Esophagus mucosa (tissue), 1 donor: ENCODE results near the gene LGR5. TPM values are rescaled to one million over a fixed set of nuclear protein-coding genes. Genes with fewer than 3 reads are reported as not detected.

Source experiments
- ATAC-seq: fragments of 200-7000 bp; cut with Tn5 transposase; one replicate; pipeline ENCODE4 v1.9.1; 2020
- total RNA-seq: library from RNA; stranded (reverse); gene quantifications from one replicate; pipeline ENCODE4 v1.2.4, GENCODE V29; 2023
- donor health status: DM: yes; HTN: yes; CAD: no.

Gene LGR5
- total RNA-seq, 1 donor from 2014 or later = not detected

GRCh38 chr12:71440345-71440762 lies 756 bp downstream of the LGR5 start:
- no peak for ATAC-seq

GRCh38 chr12:71440763-71441748 lies 1.5 kb downstream of the LGR5 start:
- ATAC-seq = no peak

GRCh38 chr12:71441836-71442566 lies 2.4 kb downstream of the LGR5 start:
- ATAC-seq = no peak

- ATAC-seq = no peak
Observed at GRCh38 chr12:71442567-71442931, 3.0 kb downstream of the LGR5 start.

GRCh38 chr12:71445071-71445470 lies 5.5 kb downstream of the LGR5 start:
- ATAC-seq = no peak

GRCh38 chr12:71447691-71448132 lies 8.1 kb downstream of the LGR5 start:
- ATAC-seq = no peak

- ATAC-seq = no peak
Observed at GRCh38 chr12:71448150-71448581, 8.6 kb downstream of the LGR5 start.

- ATAC-seq = no peak
Observed at GRCh38 chr12:71449373-71450070, 9.9 kb downstream of the LGR5 start.

GRCh38 chr12:71452006-71452405 lies 12.4 kb downstream of the LGR5 start:
- ATAC-seq = no peak

- no peak for ATAC-seq
Observed at GRCh38 chr12:71455028-71455737, 15.6 kb downstream of the LGR5 start.

GRCh38 chr12:71456316-71456715 lies 16.7 kb downstream of the LGR5 start:
- no peak for ATAC-seq

GRCh38 chr12:71456990-71457389 lies 17.4 kb downstream of the LGR5 start:
- no peak for ATAC-seq

- ATAC-seq = no peak
Observed at GRCh38 chr12:71460318-71460717, 20.7 kb downstream of the LGR5 start.

GRCh38 chr12:71460850-71461609 lies 21.4 kb downstream of the LGR5 start:
- no peak for ATAC-seq

- no peak for ATAC-seq
Observed at GRCh38 chr12:71461787-71462328, 22.3 kb downstream of the LGR5 start.

GRCh38 chr12:71465796-71466195 lies 26.2 kb downstream of the LGR5 start:
- no peak for ATAC-seq

- peak; percentile 80 for ATAC-seq
Observed at GRCh38 chr12:71469258-71469750, 29.7 kb downstream of the LGR5 start.

- ATAC-seq = no peak
Observed at GRCh38 chr12:71472441-71472911, 32.9 kb downstream of the LGR5 start.

- no peak for ATAC-seq
Observed at GRCh38 chr12:71474791-71475190, 35.2 kb downstream of the LGR5 start.

- ATAC-seq = no peak
Observed at GRCh38 chr12:71475280-71475679, 35.7 kb downstream of the LGR5 start.

GRCh38 chr12:71476513-71476912 lies 36.9 kb downstream of the LGR5 start:
- ATAC-seq = no peak
